ENCODE data around the gene PAM16.
A peak's percentile ranks its signal among the peaks of the same experiment; 100 is the strongest.

The PAM16 gene

DNA sequence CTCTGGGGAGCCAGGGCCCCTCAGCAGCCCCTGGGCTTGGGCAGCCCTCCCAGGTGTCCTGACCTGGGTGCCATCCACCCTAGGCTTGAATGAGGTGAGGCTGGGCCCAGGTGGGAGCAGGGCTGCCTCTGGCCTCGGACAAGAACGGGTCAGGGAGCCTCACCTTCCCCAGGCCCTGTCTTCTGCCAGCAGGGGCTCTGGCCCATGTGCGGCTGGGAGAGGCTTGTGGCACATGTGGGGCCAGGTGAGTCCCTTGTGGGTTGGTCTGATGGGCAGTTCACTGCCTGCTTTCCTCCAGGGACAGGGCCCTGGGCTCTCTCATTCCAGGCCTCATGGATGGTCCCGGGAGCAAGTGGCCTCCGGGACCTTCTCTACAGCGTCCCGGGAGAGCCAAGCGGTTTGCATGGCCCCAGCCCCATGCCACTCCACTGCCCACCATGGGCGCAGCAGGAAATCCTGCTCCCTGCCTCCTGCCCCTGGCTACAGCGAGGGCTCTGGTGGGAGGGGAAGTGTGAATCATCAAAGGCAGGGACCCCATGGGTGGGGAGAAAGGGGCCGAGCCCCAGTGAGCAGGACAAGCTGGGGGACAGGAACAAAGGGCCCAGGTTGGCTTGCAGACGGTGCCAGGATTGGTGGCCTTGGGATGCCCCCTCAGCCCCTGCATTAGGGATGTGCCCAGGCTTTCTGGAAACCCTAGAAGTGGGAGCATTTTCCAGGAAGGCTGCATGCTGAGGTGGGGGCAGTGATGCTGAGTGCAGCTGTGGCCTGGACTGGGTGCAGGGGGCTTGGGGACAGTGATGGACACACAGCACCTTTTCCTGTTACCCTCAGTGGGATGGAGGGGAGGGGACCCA is 32.7 kb upstream of the PAM16 start:
- no peak for DNase-seq

DNA sequence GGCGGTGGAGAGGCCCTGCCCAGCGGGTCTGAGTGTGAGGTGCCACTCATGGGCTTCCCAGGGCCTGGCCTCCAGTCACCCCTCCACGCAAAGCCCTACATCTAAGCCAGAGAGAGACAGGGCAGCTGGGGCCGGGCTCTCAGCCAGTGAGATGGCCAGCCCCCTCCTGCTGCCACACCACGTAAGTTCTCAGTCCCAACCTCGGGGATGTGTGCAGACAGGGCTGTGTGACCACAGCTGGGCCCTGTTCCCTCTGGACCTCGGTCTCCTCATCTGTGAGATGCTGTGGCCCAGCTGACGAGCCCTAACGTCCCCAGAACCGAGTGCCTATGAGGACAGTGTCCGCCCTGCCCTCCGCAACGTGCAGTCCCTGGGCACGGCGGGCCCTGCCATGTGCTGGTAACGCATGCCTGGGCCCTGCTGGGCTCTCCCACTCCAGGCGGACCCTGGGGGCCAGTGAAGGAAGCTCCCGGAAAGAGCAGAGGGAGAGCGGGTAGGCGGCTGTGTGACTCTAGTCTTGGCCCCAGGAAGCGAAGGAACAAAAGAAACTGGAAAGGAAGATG is 31.8 kb upstream of the PAM16 start:
- no peak for DNase-seq

DNA sequence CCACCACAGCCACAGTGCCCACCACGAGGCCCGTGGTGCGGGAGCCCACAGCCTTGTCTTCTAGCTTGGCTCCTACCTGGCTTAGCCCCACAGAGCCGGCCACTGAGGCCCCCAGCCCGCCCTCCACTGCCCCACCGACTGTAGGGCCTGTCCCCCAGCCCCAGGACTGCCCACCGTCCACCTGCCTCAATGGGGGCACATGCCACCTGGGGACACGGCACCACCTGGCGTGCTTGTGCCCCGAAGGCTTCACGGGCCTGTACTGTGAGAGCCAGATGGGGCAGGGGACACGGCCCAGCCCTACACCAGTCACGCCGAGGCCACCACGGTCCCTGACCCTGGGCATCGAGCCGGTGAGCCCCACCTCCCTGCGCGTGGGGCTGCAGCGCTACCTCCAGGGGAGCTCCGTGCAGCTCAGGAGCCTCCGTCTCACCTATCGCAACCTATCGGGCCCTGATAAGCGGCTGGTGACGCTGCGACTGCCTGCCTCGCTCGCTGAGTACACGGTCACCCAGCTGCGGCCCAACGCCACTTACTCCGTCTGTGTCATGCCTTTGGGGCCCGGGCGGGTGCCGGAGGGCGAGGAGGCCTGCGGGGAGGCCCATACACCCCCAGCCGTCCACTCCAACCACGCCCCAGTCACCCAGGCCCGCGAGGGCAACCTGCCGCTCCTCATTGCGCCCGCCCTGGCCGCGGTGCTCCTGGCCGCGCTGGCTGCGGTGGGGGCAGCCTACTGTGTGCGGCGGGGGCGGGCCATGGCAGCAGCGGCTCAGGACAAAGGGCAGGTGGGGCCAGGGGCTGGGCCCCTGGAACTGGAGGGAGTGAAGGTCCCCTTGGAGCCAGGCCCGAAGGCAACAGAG is 31.0 kb upstream of the PAM16 start:
- DNase-seq: no peak

GRCh38 chr16:4381072-4381934 is 30.2 kb upstream of the PAM16 start:
- DNase-seq: no peak

DNA sequence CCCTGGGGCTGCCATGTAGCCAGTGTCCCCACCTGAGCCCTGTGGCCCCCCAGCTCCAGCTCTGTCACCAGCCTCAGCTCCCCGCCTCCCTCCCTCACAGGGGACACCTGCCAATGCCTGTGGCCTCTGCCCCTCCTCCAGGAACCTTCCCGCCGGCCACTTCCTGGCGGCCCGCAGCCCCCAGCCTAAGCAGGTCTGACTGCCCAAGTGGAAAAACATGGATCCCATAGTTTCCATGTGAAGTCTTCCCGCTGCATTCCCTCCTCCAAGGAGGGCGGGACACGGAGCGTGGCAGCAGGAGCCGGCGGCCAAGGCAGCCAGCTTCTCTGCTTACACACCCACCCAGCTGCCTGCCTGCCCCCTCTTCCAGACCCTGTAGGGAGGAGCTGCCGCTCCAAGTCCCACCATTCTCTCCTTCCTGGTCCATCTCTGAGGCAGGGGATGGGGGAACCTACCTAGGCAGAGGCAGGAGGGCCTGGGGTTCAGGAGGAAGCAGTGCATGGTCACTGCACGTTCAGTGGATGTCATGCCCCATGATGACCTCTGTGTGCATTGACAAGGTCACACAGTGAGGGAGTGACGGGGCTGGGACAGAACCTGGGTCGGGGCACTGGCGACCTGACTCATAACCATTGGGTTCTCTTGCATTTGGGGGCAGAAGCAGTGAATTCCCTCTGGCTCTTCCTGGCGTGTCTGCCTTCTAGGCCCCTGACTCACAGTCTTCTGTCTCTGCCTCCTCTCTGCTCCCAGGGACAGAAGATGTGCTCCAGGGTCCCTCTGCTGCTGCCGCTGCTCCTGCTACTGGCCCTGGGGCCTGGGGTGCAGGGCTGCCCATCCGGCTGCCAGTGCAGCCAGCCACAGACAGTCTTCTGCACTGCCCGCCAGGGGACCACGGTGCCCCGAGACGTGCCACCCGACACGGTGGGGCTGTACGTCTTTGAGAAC is 29.3 kb upstream of the PAM16 start:
- DNase-seq: no peak

GRCh38 chr16:4378999-4379690 is 28.0 kb upstream of the PAM16 start:
- no peak for DNase-seq

DNA sequence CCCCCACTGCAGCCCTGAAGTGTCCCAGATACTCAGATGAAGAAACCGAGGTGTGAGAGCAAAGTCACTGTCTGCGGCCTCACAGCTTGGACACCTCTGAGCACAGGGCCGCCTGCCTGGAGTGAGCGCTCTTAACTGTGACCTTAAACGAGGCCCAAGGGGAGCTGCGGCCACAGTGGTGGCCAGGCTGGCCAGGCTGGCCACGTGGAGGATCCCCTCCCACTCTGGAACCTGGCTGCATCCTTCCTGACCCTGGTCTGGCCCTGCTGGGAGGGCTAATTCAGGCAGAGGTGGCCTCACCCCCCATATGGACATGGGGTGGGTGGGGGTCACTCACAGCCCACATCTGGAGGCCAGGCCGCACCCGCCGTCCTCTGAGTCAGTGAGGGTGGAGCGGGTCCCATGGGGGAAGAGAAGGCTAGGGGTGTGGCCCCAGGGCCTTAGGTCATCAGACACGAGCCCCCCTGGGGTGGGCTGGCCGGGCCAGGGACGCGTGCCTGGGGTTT is 27.1 kb upstream of the PAM16 start:
- no peak for DNase-seq

DNA sequence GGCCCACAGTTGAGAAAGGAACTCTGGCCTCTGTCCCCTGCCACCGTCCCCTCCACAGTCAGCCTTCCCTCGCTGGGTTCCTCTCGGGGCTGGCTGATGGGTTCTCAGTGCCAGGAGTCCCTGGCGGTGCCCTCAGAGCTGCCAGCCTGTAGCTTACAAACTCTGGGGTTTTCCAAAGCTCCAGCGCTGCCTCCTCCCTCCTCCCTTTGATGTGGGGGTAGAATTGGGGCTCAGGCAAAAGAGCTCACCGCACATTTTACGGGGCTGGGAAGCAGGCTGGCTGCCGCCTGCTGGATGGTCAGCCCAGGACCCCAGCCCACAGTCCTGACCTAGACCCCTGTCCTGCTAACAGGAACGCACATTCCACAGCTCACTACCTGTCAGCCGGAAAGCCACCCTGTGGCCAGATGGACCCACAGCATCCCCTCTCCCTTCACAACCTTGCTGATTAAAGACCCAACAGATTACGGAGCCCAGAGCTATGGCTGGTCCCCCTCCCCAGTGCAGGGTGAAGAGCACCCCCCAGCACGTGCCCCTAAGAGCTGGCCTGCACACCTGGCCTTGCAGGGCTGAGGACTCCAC is 26.5 kb upstream of the PAM16 start:
- DNase-seq: no peak

DNA sequence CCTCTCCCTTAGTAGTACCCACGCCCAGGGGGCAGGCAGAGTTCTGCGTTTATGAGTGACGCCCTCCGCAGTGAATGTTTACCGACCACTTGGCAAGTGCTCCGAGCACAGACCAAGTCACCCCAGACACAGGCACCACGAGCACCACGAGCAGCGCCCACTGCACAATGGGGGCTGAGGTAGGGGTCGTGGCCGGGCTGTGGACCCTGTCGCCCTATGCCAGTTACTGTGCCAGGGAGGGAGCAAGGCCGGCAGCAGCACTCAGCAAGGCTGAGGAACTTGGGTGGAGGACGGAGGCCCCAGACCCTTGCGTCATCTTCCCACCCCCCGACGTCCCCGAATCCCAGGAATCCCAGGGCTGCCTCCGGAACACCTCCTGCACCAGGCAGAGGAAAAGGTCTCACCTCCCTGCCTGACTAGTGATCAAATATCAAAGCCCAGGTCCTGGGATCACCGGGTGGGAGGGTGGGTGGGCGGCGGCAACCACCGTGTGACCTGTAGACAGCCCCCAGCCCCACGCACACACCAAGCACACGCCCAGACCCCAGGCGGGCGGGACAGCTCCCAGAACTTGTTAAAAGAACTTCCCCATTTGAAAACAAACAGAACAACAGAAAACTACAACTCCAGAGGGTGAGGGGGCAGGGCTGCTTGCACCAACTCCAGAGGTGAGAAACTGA is 25.9 kb upstream of the PAM16 start:
- no peak for DNase-seq

DNA sequence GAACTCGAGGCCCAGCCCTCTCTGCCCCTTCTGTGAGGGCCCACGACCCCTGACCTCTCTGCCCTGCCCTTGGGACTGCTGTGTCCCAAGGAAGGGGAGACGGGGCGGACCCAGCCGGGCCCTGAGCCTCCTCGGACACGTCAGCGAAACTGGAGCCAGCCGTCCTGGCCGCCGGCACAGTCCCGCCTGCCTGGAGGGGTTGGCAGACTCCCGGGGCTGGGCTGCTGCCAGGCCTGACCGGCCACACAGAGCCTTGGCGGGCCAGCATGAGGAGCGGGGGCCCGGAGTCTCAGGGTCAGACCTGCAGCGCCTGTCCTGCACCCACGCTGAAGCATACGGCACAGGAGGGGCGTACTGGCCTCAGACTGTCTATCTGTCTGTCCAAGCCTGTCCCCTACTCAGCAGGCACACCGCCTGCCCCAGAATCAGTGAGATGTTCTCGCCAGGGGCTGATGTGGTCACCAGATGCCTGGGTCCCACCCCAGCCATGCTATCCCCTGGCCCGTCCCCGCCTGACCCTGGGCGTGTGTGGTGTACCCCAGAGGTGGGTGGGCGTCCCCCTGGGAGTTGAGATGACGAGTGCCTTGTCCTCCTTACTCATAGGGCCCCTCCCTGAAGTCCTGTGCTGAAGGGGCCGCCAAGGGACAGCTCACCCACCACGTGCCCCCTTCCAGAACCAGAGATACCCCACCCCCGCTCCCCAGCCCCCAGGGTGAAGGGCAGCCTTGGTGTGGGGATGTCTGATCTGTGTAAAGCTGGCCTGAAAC is 25.2 kb upstream of the PAM16 start:
- no peak for DNase-seq

DNA sequence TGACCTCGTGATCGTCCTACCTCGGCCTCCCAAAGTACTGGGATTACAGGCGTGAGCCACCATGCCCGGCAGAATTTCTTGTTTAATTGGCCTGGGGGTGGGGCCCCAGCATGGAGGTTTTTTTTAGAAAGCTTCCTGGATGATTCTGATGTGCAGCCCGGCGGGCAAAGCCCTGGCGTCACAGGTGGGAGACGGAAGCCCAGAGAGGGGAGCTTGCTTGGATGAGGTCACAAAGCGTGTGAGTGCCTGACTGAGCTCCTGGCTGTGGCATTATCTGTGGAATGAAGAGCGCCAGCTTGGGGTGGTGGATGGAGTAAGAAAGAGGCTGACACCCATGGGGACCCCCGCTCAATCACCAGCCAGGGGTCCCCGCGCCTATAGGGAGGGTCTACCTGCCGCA is 24.6 kb upstream of the PAM16 start:
- no peak for DNase-seq

- no peak for DNase-seq
Measured at GRCh38 chr16:4373909-4374742, 23.0 kb upstream of the PAM16 start.

DNA sequence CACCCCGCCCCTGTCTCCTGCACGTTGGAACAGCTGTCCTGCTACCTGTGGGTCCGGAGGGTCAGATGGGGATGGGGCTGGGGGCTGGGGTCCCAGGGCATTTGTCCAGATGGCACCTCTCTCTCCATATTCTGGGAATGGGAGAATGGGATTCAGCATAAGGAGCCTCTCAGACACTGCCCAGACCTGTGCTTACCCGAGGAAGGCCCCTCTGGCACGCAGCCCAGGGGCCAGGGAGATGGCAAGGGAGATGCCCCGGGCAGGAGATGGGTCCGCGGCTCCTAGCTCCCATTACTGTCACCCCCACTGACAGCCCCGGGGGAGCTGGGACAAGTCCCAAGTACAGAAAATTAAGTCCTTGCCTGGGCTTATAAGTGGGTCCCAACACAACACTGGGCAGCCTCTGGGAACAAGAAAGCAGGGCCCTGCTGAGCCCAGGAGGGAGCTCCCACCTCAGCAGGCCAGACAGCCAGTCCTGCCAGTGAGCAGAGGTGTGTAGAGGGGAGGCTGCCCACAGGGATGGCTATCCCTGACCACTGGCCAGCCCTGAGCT is 22.3 kb upstream of the PAM16 start:
- DNase-seq: no peak

- DNase-seq: no peak
Measured at GRCh38 chr16:4372578-4373355, 21.6 kb upstream of the PAM16 start.

DNA sequence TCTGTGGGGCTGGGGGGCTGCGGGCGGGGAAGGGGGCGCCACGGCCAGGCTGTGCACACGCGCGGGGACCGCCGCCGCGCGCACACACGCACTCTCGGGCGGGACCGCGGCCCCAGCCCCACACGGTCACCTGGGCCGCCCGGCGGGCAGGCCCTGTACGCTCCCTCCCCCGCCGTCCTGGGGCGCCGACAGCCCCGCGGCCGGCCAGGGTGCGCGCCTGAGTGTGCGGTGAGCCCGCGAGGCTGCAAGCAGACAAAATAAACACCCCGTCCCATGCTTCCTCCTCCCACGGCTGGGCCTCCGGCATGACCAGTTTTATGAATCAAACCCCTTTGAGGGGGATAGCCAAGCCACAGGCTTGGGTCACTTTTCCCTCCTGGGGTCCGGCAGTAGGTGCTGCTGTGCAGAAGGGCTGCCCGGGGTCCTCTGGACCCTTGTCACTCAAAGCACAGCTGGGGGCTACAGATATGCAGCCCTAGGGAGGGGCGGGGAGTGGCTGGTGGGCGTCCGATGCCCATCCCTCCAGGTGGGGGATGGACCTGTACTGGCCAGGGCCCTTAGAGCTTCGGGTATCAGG is 21.0 kb upstream of the PAM16 start:
- peak; percentile 72 for DNase-seq

- peak; percentile 91 for DNase-seq
Measured at GRCh38 chr16:4371357-4372000, 20.4 kb upstream of the PAM16 start, which contains the start of gene VASN. Gene VASN (plus strand): TSS chr16:4371848. CDS start chr16:4380878, 9,030 bp downstream.

All from activated effector memory CD4-positive, alpha-beta T cell treated with anti-CD3 and anti-CD28 coated beads, Interleukin-2, amount 50 U/mL, for 16 hours (primary cell).